H1 (cell line): ENCODE measurements around the gene SLC41A2. TPM values are rescaled to one million over a fixed set of nuclear protein-coding genes. Genes with fewer than 3 reads are reported as not detected.
A peak's percentile ranks its signal among the peaks of the same experiment; 100 is the strongest.

ENCODE experiments used
- CTCF ChIA-PET: fragments of 300-600 bp; sonication (Branson Sonifier 250); formaldehyde crosslinking; loops from one replicate; lab custom pipeline; 2021; ENCODE audit not compliant: partially characterized antibody; lab: Charles Lee
- POLR2A ChIA-PET: fragments of 300-600 bp; sonication (Branson Sonifier 250); formaldehyde crosslinking; loops from one replicate; lab custom pipeline; 2021; ENCODE audit warnings: inconsistent platforms; ENCODE audit not compliant: partially characterized antibody; lab: Charles Lee
- DNase-seq, 2 experiments: peaks; one replicate each; pipeline versions ENCODE4 v3.0.0 to v3.0.0-alpha.2; 2010 to 2022; ENCODE audit warnings: low spot score in 2 of 2, low read depth in 1 of 2, mixed read lengths in 1 of 2
- FAIRE-seq: peaks from 2 replicates; lab custom pipeline; 2011; peaks lifted over from hg19 to GRCh38; lab: Jason Lieb, UNC
- H2AFZ ChIP-seq: 2 replicates; pipeline ENCODE4 v1.8.1; 2012; ENCODE audit warnings: low read length, inconsistent platforms
- H2AK5ac ChIP-seq: 2 replicates; pipeline ENCODE4 v1.6.1; 2013; ENCODE audit warnings: low read depth, low read length
- H2BK120ac ChIP-seq: replicated peaks from 2 replicates; pipeline ENCODE3; 2013; ENCODE audit warnings: low read depth, low read length, inconsistent platforms
- H2BK12ac ChIP-seq: 2 replicates; pipeline ENCODE4 v1.6.1; 2013; ENCODE audit warnings: low read depth, low read length
- H2BK15ac ChIP-seq: 2 replicates; pipeline ENCODE4 v1.6.1; 2013; ENCODE audit warnings: low read length
- H2BK20ac ChIP-seq: 2 replicates; pipeline ENCODE4 v1.6.1; 2013; ENCODE audit warnings: low read length
- H2BK5ac ChIP-seq: 2 replicates; pipeline ENCODE4 v1.6.1; 2013; ENCODE audit warnings: low read depth, low read length
- H3K14ac ChIP-seq: 2 replicates; pipeline ENCODE4 v1.6.1; 2013; ENCODE audit warnings: inconsistent platforms; ENCODE audit not compliant: insufficient read length
- H3K18ac ChIP-seq: 2 replicates; pipeline ENCODE4 v1.6.1; 2013; ENCODE audit warnings: low read length; ENCODE audit errors: extremely low read depth
- H3K23ac ChIP-seq: 2 replicates; pipeline ENCODE4 v1.6.1; 2013; ENCODE audit warnings: inconsistent platforms; ENCODE audit not compliant: insufficient read length
- H3K23me2 ChIP-seq: 2 replicates; pipeline ENCODE4 v1.6.1; 2013; ENCODE audit warnings: low read depth, low read length
- H3K27ac ChIP-seq: 2 replicates; pipeline ENCODE4 v1.6.1; 2011; ENCODE audit warnings: low read depth, low read length, inconsistent platforms
- H3K27me3 ChIP-seq, 4 experiments: replicated peaks in 1 of 4; 1 replicate in 1 of 4; 2 replicates in 3 of 4; pipeline versions ENCODE4 v1.6.1 to v1.8.1; 2011 to 2013; ENCODE audit warnings: low read length in 3 of 4, mild to moderate bottlenecking in 3 of 4, inconsistent platforms in 2 of 4, mixed read lengths in 2 of 4, moderate library complexity in 1 of 4; ENCODE audit not compliant: control insufficient read depth in 3 of 4, insufficient read depth in 3 of 4; ENCODE audit errors: extremely low read depth in 1 of 4
- H3K36me3 ChIP-seq, 4 experiments: 2 replicates each; pipeline versions ENCODE4 v1.6.1 to v1.8.1; 2011 to 2013; ENCODE audit warnings: mild to moderate bottlenecking in 4 of 4, low read length in 3 of 4, moderate library complexity in 2 of 4, control low read depth in 1 of 4, inconsistent platforms in 1 of 4; ENCODE audit not compliant: insufficient read depth in 4 of 4, control insufficient read depth in 2 of 4
- H3K4ac ChIP-seq: replicated peaks from 2 replicates; pipeline ENCODE3; 2013; ENCODE audit warnings: low read length, low read depth, mixed read lengths, inconsistent platforms; ENCODE audit not compliant: insufficient read length
- H3K4me1 ChIP-seq, 4 experiments: replicated peaks in 1 of 4; 1 replicate in 1 of 4; 2 replicates in 3 of 4; pipeline versions ENCODE4 v1.6.1 to v1.8.1; 2011 to 2013; ENCODE audit warnings: low read length in 3 of 4, inconsistent platforms in 2 of 4, mixed read lengths in 1 of 4; ENCODE audit not compliant: insufficient read depth in 4 of 4, control insufficient read depth in 3 of 4
- H3K4me2 ChIP-seq, 2 experiments: 2 replicates each; pipeline versions ENCODE4 v1.6.1 to v1.8.1; 2011 to 2013; ENCODE audit warnings: low read depth in 2 of 2, low read length in 2 of 2, control low read depth in 1 of 2, inconsistent platforms in 1 of 2, mild to moderate bottlenecking in 1 of 2; ENCODE audit not compliant: insufficient read depth in 1 of 2
- H3K4me3 ChIP-seq, 4 experiments: fragments of 200-600, 300-600 bp in 1 of 4; sonication (generic), shearing (Covaris generic), sonication (Bioruptor Twin) in 1 of 4; 2 replicates each; pipeline versions ENCODE4 v1.5.1 to v1.8.1; 2011 to 2016; ENCODE audit warnings: low read length in 4 of 4, low read depth in 3 of 4, control low read depth in 2 of 4, inconsistent platforms in 2 of 4, mild to moderate bottlenecking in 2 of 4, mixed read lengths in 1 of 4, moderate library complexity in 1 of 4; ENCODE audit not compliant: insufficient read depth in 2 of 4; ENCODE audit errors: extremely low read depth in 1 of 4
- H3K56ac ChIP-seq: replicated peaks from 2 replicates; pipeline ENCODE3; 2013; ENCODE audit warnings: low read depth, mild to moderate bottlenecking, mixed read lengths, low read length, inconsistent platforms; ENCODE audit not compliant: insufficient read length
- H3K79me1 ChIP-seq: 2 replicates; pipeline ENCODE4 v1.6.1; 2013; ENCODE audit warnings: low read depth, low read length, control low read depth
- H3K79me2 ChIP-seq, 2 experiments: 2 replicates each; pipeline versions ENCODE4 v1.6.1 to v1.8.1; 2012 to 2013; ENCODE audit warnings: low read length in 2 of 2, mild to moderate bottlenecking in 2 of 2, inconsistent platforms in 1 of 2; ENCODE audit not compliant: insufficient read depth in 2 of 2, control insufficient read depth in 1 of 2
- H3K9ac ChIP-seq, 4 experiments: replicated peaks in 1 of 4; 1 replicate in 1 of 4; 2 replicates in 3 of 4; pipeline versions ENCODE4 v1.6.1 to v1.8.1; 2011 to 2013; ENCODE audit warnings: low read depth in 3 of 4, low read length in 3 of 4, control low read depth in 2 of 4, mild to moderate bottlenecking in 2 of 4, moderate library complexity in 2 of 4, inconsistent platforms in 1 of 4; ENCODE audit errors: extremely low read depth in 1 of 4
- H3K9me3 ChIP-seq, 2 experiments: 2 replicates each; pipeline versions ENCODE4 v1.6.1 to v1.8.1; 2012 to 2013; ENCODE audit warnings: mild to moderate bottlenecking in 2 of 2, moderate library complexity in 2 of 2, control low read depth in 1 of 2, inconsistent platforms in 1 of 2, low read depth in 1 of 2, low read length in 1 of 2, mixed read lengths in 1 of 2; ENCODE audit not compliant: insufficient read depth in 2 of 2
- H4K20me1 ChIP-seq, 2 experiments: replicated peaks in 1 of 2; 2 replicates each; pipeline versions ENCODE3 to v1.8.1; 2011 to 2013; ENCODE audit warnings: inconsistent platforms in 2 of 2, low read length in 2 of 2, mild to moderate bottlenecking in 1 of 2; ENCODE audit not compliant: insufficient read depth in 2 of 2, control insufficient read depth in 1 of 2
- H4K5ac ChIP-seq: 2 replicates; pipeline ENCODE4 v1.6.1; 2013; ENCODE audit warnings: low read length, low read depth, mixed read lengths, inconsistent platforms; ENCODE audit not compliant: insufficient read length
- H4K8ac ChIP-seq: 2 replicates; pipeline ENCODE4 v1.8.0; 2013; ENCODE audit warnings: mild to moderate bottlenecking, moderate library complexity, low read length, inconsistent platforms; ENCODE audit not compliant: insufficient read depth; ENCODE audit errors: extremely low read depth
- H4K91ac ChIP-seq: replicated peaks from 2 replicates; pipeline ENCODE3; 2013; ENCODE audit warnings: low read length, mixed read lengths, inconsistent platforms; ENCODE audit not compliant: insufficient read length
- CTBP2 ChIP-seq: IDR thresholded peaks from 2 replicates; pipeline ENCODE4 v1.7.0; 2011; ENCODE audit warnings: borderline replicate concordance, mild to moderate bottlenecking, moderate library complexity, mixed read lengths, low read length; ENCODE audit not compliant: insufficient read depth, insufficient read length
- RBBP5 ChIP-seq: IDR thresholded peaks from 2 replicates; pipeline ENCODE4 v1.7.1; 2012; ENCODE audit warnings: low read depth, mild to moderate bottlenecking, inconsistent platforms, low read length, moderate library complexity, borderline replicate concordance
- RFX5 ChIP-seq: IDR thresholded peaks from 2 replicates; pipeline ENCODE4 v1.6.1; 2011; ENCODE audit warnings: low read depth, low read length, improper control_type of control experiment, borderline replicate concordance
- TAF1 ChIP-seq: IDR thresholded peaks from 2 replicates; pipeline ENCODE4 v1.6.1; 2011; ENCODE audit warnings: mild to moderate bottlenecking, low read depth, low read length
- YY1 ChIP-seq: IDR thresholded peaks from 2 replicates; pipeline ENCODE4 v1.6.1; 2011; ENCODE audit warnings: low read depth, mild to moderate bottlenecking, low read length
- WGBS, 2 experiments: shearing (Covaris generic) in 1 of 2; methylation state at CpG; one replicate each; pipeline versions ENCODE4 v1.1.6 to v1.1.7; 2013 to 2015; ENCODE audit warnings: low lambda C conversion rate in 2 of 2, mixed read lengths in 2 of 2, inconsistent platforms in 1 of 2, low coverage in 1 of 2, missing lambda C conversion rate in 1 of 2; ENCODE audit not compliant: insufficient replicate concordance in 2 of 2, insufficient coverage in 1 of 2, insufficient read length in 1 of 2; ENCODE audit errors: extremely low coverage in 1 of 2, missing lambda C conversion rate in 1 of 2; 5-methylcytosine and 5-hydroxymethylcytosine counted together
- polyA plus RNA-seq, 7 experiments: library from polyadenylated mRNA; depleted of rRNA in 3 of 7; stranded (reverse) in 5 of 7; unstranded in 2 of 7; fragments of >200 nt in 5 of 7; fragments of 200-250 nt in 2 of 7; gene quantifications; 1 replicate in 5 of 7; 2 replicates in 1 of 7; 4 replicates in 1 of 7; pipeline versions ENCODE4 v1.2.1 to v1.2.3, GENCODE V29; 2011 to 2013; ENCODE audit warnings: missing spikeins in 2 of 7, mixed read lengths in 2 of 7
- total RNA-seq: library from RNA; stranded (reverse); fragmentation: NEBNext Ultra II Directional; extraction: Animal tissue kit (Norgen Biotek cat#: 25700); gene quantifications from 2 replicates; pipeline ENCODE4 v1.2.1, GENCODE V29; 2021

SLC41A2 gene
- total and polyA plus RNA-seq, 2 of the 8 experiments (the other 6 are each of a cell fraction or from before 2014, with no cell fraction given): 0.79 to 3.0 TPM

GRCh38 chr12:104957719-104958000, 430 bp downstream of the SLC41A2 start:
- Histone ChIP-seq H3K4me3 (peak overlapping the region; percentile 73 to 76 (median 74)), H4K8ac (no peak overlapping the region), H3K9me3 (no peaks in the 10 kb centered on the region), H3K14ac (no peak overlapping the region), H2BK15ac (no peak overlapping the region), H3K23me2 (peaks cover 7% of the 10 kb centered on the region; the same call in 1 of the 2 replicates), H3K27me3 (peaks cover 0 to 16% (median 10%) of the 10 kb centered on the region in 4 experiments; a peak in 6 of 7 replicates), H2BK20ac (no peak overlapping the region), H2BK120ac (no peak overlapping the region), H4K5ac (no peak overlapping the region), H4K91ac (no peak overlapping the region), H3K4me2 (peak overlapping the region; percentile 70 to 78), H3K36me3 (no peaks in the 10 kb centered on the region), H2AK5ac (no peak overlapping the region), H2BK12ac (no peak overlapping the region), H3K56ac (no peak overlapping the region), H3K79me1 (no peaks in the 10 kb centered on the region), H3K18ac (no peak overlapping the region), H2BK5ac (no peak overlapping the region), H3K23ac (no peak overlapping the region), H3K79me2 (no peaks in the 10 kb centered on the region), H3K4me1 (0 out of 7 replicates have a peak, but pooled peaks cover 0 to 2% (median 0%) of the 10 kb centered on the region in 4 experiments), H3K4ac (no peak overlapping the region), H3K27ac (no peak overlapping the region), H2AFZ (peak overlapping the region; percentile 16; the same call in 1 of the 2 replicates), H3K9ac (peak overlapping the region in 1 of 4 experiments; percentile 34; a peak in 1 of 7 replicates), H4K20me1 (no peaks in the 10 kb centered on the region)
- WGBS, 2 experiments: 1% methylated on average over 15 of the region's 31 CpGs; no CpG with 5 or more reads in 1 of the 2 experiments
- DNase-seq (no peak), FAIRE-seq (no peak)
- ChIA-PET POLR2A (interaction anchor here (1.0 kb wide), 1 partner anchor 27 kb away, joined by 4 read pairs; no protein-coding TSS in a partner anchor), CTCF (interaction anchor here (1.0 to 1.2 kb wide), 2 partner anchors 13 to 63 kb away, joined by 3 to 4 read pairs; no protein-coding TSS in a partner anchor)
- TF ChIP-seq CTBP2: no peak
- no peak for TF ChIP-seq RFX5
- TF ChIP-seq TAF1: 0 out of 2 replicates have a peak, but pooled peaks have one; percentile 16
- peak; percentile 34; the same call in 1 of the 2 replicates for TF ChIP-seq YY1
- TF ChIP-seq RBBP5: no peak
